HG02970 (cell line): ENCODE results near the gene BABAM2.

ENCODE experiments used
- ATAC-seq: cut with Tn5 transposase; IDR thresholded peaks from one replicate; pipeline ENCODE4 v1.9.1; 2021; ENCODE audit warnings: mild to moderate bottlenecking, moderate library complexity, moderate number of reproducible peaks; ENCODE audit not compliant: unreplicated experiment, low FRiP score

The BABAM2 gene

GRCh38 chr2:28150236-28150915 lies 259.8 kb downstream of the BABAM2 start:
- no peak for ATAC-seq

DNA sequence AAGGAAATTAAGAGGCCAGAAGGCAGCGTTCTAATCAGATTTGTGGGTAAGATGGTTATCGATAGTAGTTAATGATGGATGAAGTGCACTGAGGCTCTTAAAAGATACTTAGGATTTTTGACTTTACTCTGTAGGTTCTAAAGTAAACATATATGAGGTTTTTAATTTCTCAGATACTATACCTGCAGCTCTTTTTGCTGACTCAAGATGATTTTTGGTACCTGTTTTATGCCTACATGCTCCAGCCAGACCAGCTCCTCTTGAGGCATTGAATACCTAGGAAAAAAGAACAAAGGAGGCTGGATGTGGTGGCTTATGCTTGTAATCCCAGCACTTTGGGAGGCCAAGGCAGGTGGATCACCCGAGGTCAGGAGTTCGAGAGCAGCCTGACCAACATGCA lies 260.5 kb downstream of the BABAM2 start:
- no peak for ATAC-seq

- no peak for ATAC-seq
Measured at GRCh38 chr2:28152585-28153280, 262.2 kb downstream of the BABAM2 start.

DNA sequence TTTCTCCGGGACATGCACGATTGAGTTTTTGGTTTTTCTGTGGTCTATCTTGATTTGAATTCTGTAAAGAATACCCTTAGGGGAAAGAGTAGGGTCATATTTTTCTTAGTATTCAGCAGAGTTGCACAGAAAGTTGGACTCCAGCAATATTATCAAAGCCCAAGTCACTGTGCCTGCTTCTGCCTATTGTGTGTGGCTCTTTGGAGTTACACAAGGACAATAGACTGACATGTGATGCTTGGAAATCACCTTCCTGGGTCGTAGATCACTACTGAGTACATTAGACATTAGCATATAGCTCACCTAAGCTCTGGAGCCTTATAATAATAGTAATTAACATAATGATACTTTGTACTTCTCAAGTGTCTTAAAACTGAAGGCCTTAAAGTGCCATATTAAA lies 263.3 kb downstream of the BABAM2 start:
- ATAC-seq = no peak

DNA sequence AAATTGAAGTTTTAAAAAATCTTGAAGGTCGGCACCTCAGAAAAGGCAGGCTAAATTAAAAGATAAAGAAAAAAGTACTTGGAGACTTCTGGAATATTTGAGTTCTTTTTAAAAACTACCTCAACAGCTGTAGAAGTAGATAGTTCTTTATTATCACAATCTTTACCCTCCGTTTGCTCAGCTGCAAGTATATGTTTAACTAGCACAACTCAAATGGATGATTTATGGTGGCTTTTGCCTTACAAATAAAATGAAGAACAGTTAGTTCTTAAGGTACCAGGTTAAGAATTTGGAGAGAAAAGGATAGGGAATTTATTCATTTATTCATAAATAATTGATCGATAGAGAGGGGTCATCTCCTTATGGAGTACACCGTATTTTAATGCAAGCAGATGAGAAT lies 264.6 kb downstream of the BABAM2 start:
- ATAC-seq = no peak

DNA sequence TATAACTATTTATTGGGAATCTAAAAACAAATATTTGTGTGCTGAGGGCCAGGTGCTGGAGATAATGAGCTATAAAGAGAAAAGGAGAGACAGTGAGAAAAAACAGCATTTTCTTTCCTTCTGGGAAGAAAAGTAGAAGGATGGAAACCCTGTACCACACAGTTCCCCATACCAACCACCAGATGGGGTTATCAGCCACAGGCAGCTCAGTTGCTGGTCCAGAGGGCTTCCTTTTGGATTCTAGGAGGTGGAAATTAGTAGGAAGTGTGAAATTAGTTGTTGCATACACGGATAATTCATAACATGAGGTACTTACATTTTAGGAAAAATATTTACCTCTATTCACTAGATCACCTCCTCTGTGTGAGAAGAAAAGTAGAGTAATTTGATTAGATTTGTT lies 265.1 kb downstream of the BABAM2 start:
- ATAC-seq = no peak

DNA sequence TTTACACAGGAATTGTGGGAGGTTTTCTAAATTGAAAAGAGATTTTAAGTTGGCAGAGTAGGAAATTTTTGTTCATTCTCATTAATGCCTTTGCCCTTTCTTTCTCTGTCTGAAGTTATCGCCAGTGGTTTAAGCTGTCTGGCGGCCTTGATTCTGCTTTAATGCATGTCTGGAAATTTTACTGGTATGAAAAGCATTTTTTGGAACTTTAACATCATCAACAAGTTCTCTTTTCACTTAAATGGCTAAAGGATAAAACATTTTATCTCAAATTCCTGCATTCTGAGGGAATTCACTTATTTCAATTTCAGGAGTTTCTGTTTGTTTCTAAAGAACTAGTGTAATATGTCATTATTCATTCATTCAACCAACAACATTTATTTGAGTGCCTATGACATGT lies 268.3 kb downstream of the BABAM2 start:
- no peak for ATAC-seq

- no peak for ATAC-seq
Measured at GRCh38 chr2:28160986-28161425, 270.5 kb downstream of the BABAM2 start.

DNA sequence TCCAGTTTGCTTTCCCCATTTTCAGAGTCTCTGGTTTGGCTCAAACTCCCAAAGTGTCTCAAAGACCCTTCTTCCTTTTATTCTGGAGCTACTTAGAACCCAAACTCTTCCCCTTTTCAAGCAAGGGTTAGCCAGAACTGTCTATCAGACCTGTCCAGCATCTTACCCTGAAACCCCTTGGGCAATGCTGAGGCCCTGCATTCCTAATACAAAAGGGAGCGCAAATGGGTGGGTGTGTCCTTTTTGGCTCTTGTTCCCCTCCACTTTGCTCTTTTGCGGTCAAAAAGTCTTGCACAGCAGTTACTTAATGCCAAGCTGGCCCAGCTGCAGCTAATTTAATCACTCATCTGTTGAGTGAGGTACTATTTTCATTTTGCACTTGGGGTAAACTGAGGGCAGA lies 270.9 kb downstream of the BABAM2 start:
- no peak for ATAC-seq

DNA sequence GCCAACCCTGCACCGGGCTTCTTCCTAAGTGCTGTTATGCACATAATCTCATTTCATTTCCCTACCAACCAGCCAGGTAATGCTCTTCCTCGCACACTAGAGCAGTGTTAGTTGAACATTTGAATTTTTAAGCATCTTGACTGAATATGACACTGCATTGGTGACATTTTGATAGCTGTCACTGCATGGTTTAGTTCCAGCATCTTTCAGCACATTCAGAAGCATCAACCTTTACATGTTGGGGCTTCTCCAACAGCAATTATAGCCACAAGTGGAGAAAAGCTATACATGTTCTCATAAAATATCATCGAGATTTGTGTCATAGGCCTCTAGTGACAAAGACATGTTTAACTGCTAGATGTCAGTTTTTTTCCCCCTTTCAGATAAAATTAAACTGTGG lies 272.0 kb downstream of the BABAM2 start:
- no peak for ATAC-seq

- no peak for ATAC-seq
Measured at GRCh38 chr2:28163028-28163427, 272.5 kb downstream of the BABAM2 start.

GRCh38 chr2:28163627-28164279 lies 273.2 kb downstream of the BABAM2 start:
- no peak for ATAC-seq

- ATAC-seq = no peak
Measured at GRCh38 chr2:28164280-28164801, 273.8 kb downstream of the BABAM2 start.

DNA sequence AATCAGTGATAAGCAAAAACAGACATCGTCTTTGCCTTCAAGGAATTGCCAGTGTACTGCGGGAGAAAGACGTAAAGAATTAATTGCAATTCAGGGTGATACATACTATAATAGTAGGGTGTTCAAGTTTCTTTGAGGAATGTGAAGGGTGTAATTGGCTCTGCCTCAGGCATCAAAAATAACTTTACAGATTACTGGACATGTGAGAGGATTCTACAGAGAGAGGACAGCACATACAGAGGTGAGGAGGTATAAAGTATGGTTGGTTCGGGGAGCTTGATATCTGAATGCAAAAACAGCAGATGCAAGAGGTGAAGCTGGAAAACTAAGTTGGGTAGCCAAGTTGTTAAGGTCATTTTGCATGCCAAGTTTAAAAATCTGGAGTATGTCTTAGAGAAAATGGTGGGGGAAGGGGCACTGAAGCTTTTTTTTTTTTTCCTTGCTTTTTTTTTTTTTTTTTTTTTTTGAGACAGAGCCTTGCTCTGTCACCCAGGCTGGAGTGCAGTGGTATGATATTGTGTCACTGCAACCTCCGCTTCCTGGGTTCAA lies 274.6 kb downstream of the BABAM2 start:
- ATAC-seq = no peak

- no peak for ATAC-seq
Measured at GRCh38 chr2:28166956-28167355, 276.4 kb downstream of the BABAM2 start.

GRCh38 chr2:28168376-28168775 lies 277.8 kb downstream of the BABAM2 start:
- ATAC-seq = no peak

DNA sequence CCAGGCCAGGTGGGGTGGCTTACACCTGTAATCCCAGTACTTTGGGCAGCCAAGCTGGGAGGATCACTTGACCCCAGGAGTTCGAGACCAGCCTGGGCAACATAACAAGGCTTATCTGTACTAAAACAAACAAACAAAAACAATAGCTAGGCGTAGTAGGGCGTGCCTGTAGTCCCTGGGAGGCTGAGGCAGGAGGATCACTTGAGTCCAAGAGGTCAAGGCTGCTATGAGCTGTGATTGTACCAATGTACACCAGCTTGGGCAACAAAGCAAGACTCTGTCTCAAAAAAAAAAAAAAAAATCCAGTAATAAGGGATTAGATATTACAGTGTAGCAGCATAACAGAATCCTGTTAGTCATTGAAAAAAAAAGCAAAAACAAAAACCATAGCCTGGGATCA lies 279.0 kb downstream of the BABAM2 start:
- ATAC-seq = no peak

GRCh38 chr2:28172114-28172898 lies 281.8 kb downstream of the BABAM2 start:
- no peak for ATAC-seq

GRCh38 chr2:28173377-28173776 lies 282.8 kb downstream of the BABAM2 start:
- no peak for ATAC-seq

DNA sequence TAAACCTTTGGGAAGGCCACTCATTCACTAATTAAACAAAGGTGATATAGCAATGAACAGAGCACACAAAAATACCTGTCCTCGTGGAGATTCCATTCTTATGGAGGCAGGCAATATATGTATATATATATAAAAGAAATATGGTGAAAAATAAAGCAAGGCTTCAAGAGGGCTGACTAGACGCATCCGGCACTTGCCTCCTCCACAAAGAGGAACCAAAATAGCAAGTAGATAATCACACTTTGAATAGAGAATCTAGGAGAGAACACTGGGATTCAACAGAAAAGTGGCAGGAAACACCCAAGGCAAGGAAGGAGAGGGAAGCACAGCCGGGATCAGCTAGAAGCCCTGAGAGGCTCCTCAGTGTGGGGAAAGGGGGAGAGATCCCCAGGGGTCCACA lies 283.7 kb downstream of the BABAM2 start:
- no peak for ATAC-seq
